ENCODE data around the gene WDR37. TPM values are rescaled to one million over a fixed set of nuclear protein-coding genes. Genes with fewer than 3 reads are reported as not detected.

WDR37 gene
- total and polyA plus RNA-seq, 9 of the 15 experiments (the other 6 are each of a cell fraction or from before 2014, with no cell fraction given), result 2.3 to 11.6 (median 6.7) TPM

- no peak for TF ChIP-seq KLF13 (tag; IDR thresholded peaks at IDR 0.05; ENCODE audit: borderline replicate concordance, low read depth)
- no peak for TF ChIP-seq CCNT2 (IDR thresholded peaks at IDR 0.05; ENCODE audit: borderline replicate concordance, extremely low read depth, insufficient read length, low read depth, low read length)
- no peak for TF ChIP-seq E2F5 (CRISPR knock-in tag; IDR thresholded peaks at IDR 0.05)
- no peak for TF ChIP-seq ZBTB49 (CRISPR knock-in tag; IDR thresholded peaks at IDR 0.05; ENCODE audit: borderline replicate concordance)
Observed at GRCh38 chr10:1043532-1043995, 12.6 kb upstream of the WDR37 start (continued).

- no peaks in the 10 kb centered on the region for H3K27me3 ChIP-seq (ENCODE audit: control insufficient read depth in 2 of 2, insufficient read depth in 2 of 2, low read length in 2 of 2)
- DNase-seq (ENCODE audit: extremely low read depth in 1 of 4, low spot score in 3 of 4), result no peak
- no peak overlapping the region for H3K4me2 ChIP-seq (ENCODE audit: insufficient read depth, low read length)
- no peaks in the 10 kb centered on the region for H3K9me3 ChIP-seq (replicated peaks; ENCODE audit: control insufficient read depth, insufficient read depth, low read depth, low read length)
- no peak overlapping the region for H3K9ac ChIP-seq (ENCODE audit: insufficient read depth in 1 of 2, low read depth in 2 of 2, low read length in 2 of 2)
- peaks cover 49% of the 10 kb centered on the region for H3K79me2 ChIP-seq (ENCODE audit: control insufficient read depth, insufficient read depth, low read length)
- H3K27ac ChIP-seq (ENCODE audit: extremely low read depth, low read depth, low read length), result no peak overlapping the region
- H2AFZ ChIP-seq (ENCODE audit: low read depth, low read length), result no peak overlapping the region
- WGBS (ENCODE audit: insufficient coverage, low coverage, missing lambda C conversion rate), result 56% methylated on average over 4 of the region's 4 CpGs
- no peak for FAIRE-seq
- H3K9me1 ChIP-seq (ENCODE audit: control insufficient read depth, insufficient read depth, low read length), result peaks cover 13% of the 10 kb centered on the region
- BruUV-seq (replicated peaks), result no TSS peak
- peaks cover 19 to 22% of the 10 kb centered on the region in 2 experiments for H3K4me1 ChIP-seq (replicated peaks in 1 of 2; ENCODE audit: control insufficient read depth in 2 of 2, insufficient read depth in 2 of 2, low read length in 2 of 2)
- H3K36me3 ChIP-seq (ENCODE audit: control insufficient read depth, insufficient read depth, low read length), result peaks cover 79% of the 10 kb centered on the region
- no peak for ATAC-seq
- intact Hi-C loops (cut with micrococcal nuclease) (no loop called here), in situ Hi-C loops (cut with MboI) (no loop called here)
- H4K20me1 ChIP-seq (replicated peaks; ENCODE audit: control insufficient read depth, insufficient read depth, low read length), result peaks cover 35% of the 10 kb centered on the region
- H3K4me3 ChIP-seq, result no peak overlapping the region
- POLR2A ChIA-PET, result interaction anchor here (0.5 to 2.5 kb wide), 4 partner anchors 8 to 24 kb away, joined by 3 to 12 read pairs (median 3); no protein-coding TSS in a partner anchor
- CTCF ChIA-PET (ENCODE audit: low intra/inter-chr PET ratio), result no interaction called here
- TF ChIP-seq ZNF449 (CRISPR knock-in tag; IDR thresholded peaks at IDR 0.05), result no peak
- TF ChIP-seq ATF4 (CRISPR knock-in tag; IDR thresholded peaks at IDR 0.05), result no peak
- no peak for TF ChIP-seq CLOCK (CRISPR knock-in tag; IDR thresholded peaks at IDR 0.05; ENCODE audit: borderline replicate concordance)
- no peak for TF ChIP-seq SMAD3 (CRISPR knock-in tag; conservative IDR thresholded peaks at IDR 0.05)
- no peak for TF ChIP-seq FOXP1 (CRISPR knock-in tag; IDR thresholded peaks at IDR 0.05)
- TF ChIP-seq PTTG1 (tag; IDR thresholded peaks at IDR 0.05; ENCODE audit: low read depth), result no peak
- no peak for TF ChIP-seq ZC3H11A (IDR thresholded peaks at IDR 0.05; ENCODE audit: low read depth, low read length)
- TF ChIP-seq E2F3 (CRISPR knock-in tag; IDR thresholded peaks at IDR 0.05), result no peak
Observed at GRCh38 chr10:1044146-1044545, 12.0 kb upstream of the WDR37 start.

All from K562 (cell line).